ENCODE results near the gene ABCB9. TPM values are rescaled to one million over a fixed set of nuclear protein-coding genes. Genes with fewer than 3 reads are reported as not detected.

Gene ABCB9
- total RNA-seq, 1 experiment from 2014 or later, result 20.9 TPM

DNA sequence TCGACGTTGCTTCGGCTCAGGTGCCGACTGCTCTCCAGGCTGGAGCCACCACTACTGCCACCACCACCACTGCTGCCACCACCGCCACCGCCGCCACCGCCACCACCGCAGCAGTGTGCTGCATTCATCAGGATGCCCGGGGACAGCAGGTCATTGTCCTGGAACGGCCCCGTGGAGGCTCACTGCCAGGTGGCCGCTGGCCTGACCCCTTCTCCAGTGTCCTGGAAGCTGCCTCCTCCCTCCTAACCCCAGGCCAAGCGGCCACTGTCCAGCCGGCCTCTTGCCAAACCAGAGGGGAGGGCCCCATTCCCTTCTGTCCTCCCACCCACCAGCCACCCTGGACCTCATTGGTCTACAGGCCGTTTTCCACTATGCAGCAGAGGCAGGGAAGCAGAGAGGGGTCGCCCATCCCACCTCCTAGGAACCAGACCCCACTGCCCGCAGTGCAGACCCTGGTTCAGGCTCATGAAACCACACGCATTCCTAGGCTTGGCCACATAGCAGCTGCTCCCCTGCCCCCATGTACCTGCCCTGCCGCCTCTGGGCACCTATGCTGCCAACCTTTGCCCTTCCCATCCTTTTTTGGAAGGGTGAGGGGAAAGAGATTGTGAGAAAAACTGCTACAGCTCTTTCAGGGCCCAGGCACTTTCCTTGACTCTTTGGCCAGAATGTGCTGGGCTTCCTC lies 29.4 kb upstream of the ABCB9 start:
- Histone ChIP-seq H3K27me3 (ENCODE audit: low read length) (no peaks in the 10 kb centered on the region), H3K9me2 (replicated peaks; ENCODE audit: low read length) (no peaks in the 10 kb centered on the region), H3K4me3 (ENCODE audit: low read length) (no peak overlapping the region), H3K79me2 (ENCODE audit: low read length) (no peaks in the 10 kb centered on the region), H2AFZ (ENCODE audit: low read length) (no peak overlapping the region), H3K27ac (ENCODE audit: low read length) (no peak overlapping the region), H3K36me3 (ENCODE audit: low read depth, low read length) (no peaks in the 10 kb centered on the region), H3F3A (ENCODE audit: low read length, unreplicated experiment) (no peaks in the 10 kb centered on the region), H3K4me1 (ENCODE audit: insufficient read depth, low read length) (no peaks in the 10 kb centered on the region), H3K9ac (ENCODE audit: low read length) (no peak overlapping the region), H3K9me3 (ENCODE audit: low read length) (no peaks in the 10 kb centered on the region), H4K20me1 (ENCODE audit: low read length) (no peaks in the 10 kb centered on the region), H3K4me2 (ENCODE audit: low read length) (no peak overlapping the region)
- TF ChIP-seq EZH2 (IDR thresholded peaks at IDR 0.05; ENCODE audit: low read length, unreplicated experiment), result no peak
- no peak for TF ChIP-seq EZH2phosphoT487 (IDR thresholded peaks at IDR 0.05; ENCODE audit: borderline replicate concordance, low read length)
- no peak for TF ChIP-seq CTCF (conservative IDR thresholded peaks at IDR 0.05; ENCODE audit: low read depth, low read length)
- CTCF ChIA-PET, result no interaction called here
- ATAC-seq (no peak), DNase-seq (no peak)
- intact Hi-C loops (cut with micrococcal nuclease), result no loop called here
- POLR2A ChIA-PET (ENCODE audit: unreplicated experiment), result no interaction called here
- no TSS peak for BruUV-seq (replicated peaks)

GRCh38 chr12:122994781-122995502 lies 28.7 kb upstream of the ABCB9 start:
- Histone ChIP-seq H3K36me3 (ENCODE audit: low read depth, low read length) (no peaks in the 10 kb centered on the region), H3K4me3 (ENCODE audit: low read length) (no peak overlapping the region), H3F3A (ENCODE audit: low read length, unreplicated experiment) (no peaks in the 10 kb centered on the region), H3K27me3 (ENCODE audit: low read length) (no peaks in the 10 kb centered on the region), H3K9me2 (replicated peaks; ENCODE audit: low read length) (no peaks in the 10 kb centered on the region), H3K9ac (ENCODE audit: low read length) (no peak overlapping the region), H4K20me1 (ENCODE audit: low read length) (no peaks in the 10 kb centered on the region), H3K9me3 (ENCODE audit: low read length) (no peaks in the 10 kb centered on the region), H3K4me2 (ENCODE audit: low read length) (no peak overlapping the region), H3K79me2 (ENCODE audit: low read length) (no peaks in the 10 kb centered on the region), H2AFZ (ENCODE audit: low read length) (no peak overlapping the region), H3K4me1 (ENCODE audit: insufficient read depth, low read length) (no peaks in the 10 kb centered on the region), H3K27ac (ENCODE audit: low read length) (no peak overlapping the region)
- TF ChIP-seq EZH2 (IDR thresholded peaks at IDR 0.05; ENCODE audit: low read length, unreplicated experiment) (no peak), EZH2phosphoT487 (IDR thresholded peaks at IDR 0.05; ENCODE audit: borderline replicate concordance, low read length) (no peak), CTCF (conservative IDR thresholded peaks at IDR 0.05; ENCODE audit: low read depth, low read length) (no peak)
- no peak for DNase-seq
- no peak for ATAC-seq
- no TSS peak for BruUV-seq (replicated peaks)
- ChIA-PET CTCF (no interaction called here), POLR2A (ENCODE audit: unreplicated experiment) (no interaction called here)
- intact Hi-C loops (cut with micrococcal nuclease), result no loop called here

- no peaks in the 10 kb centered on the region for H3K79me2 ChIP-seq (ENCODE audit: low read length)
- no peak overlapping the region for H3K4me3 ChIP-seq (ENCODE audit: low read length)
- no peak for DNase-seq
- H3K27ac ChIP-seq (ENCODE audit: low read length), result no peak overlapping the region
- no peaks in the 10 kb centered on the region for H3K9me2 ChIP-seq (replicated peaks; ENCODE audit: low read length)
- H3K36me3 ChIP-seq (ENCODE audit: low read depth, low read length), result no peaks in the 10 kb centered on the region
- no peaks in the 10 kb centered on the region for H4K20me1 ChIP-seq (ENCODE audit: low read length)
- no peak overlapping the region for H2AFZ ChIP-seq (ENCODE audit: low read length)
- BruUV-seq (replicated peaks), result no TSS peak
- H3K4me2 ChIP-seq (ENCODE audit: low read length), result no peak overlapping the region
- POLR2A ChIA-PET (ENCODE audit: unreplicated experiment), result no interaction called here
- no peak for TF ChIP-seq EZH2 (IDR thresholded peaks at IDR 0.05; ENCODE audit: low read length, unreplicated experiment)
- TF ChIP-seq EZH2phosphoT487 (IDR thresholded peaks at IDR 0.05; ENCODE audit: borderline replicate concordance, low read length), result no peak
- CTCF ChIA-PET, result no interaction called here
- no peak overlapping the region for H3K9ac ChIP-seq (ENCODE audit: low read length)
- ATAC-seq, result no peak
- no peaks in the 10 kb centered on the region for H3F3A ChIP-seq (ENCODE audit: low read length, unreplicated experiment)
- no peaks in the 10 kb centered on the region for H3K27me3 ChIP-seq (ENCODE audit: low read length)
- no peaks in the 10 kb centered on the region for H3K4me1 ChIP-seq (ENCODE audit: insufficient read depth, low read length)
- intact Hi-C loops (cut with micrococcal nuclease), result no loop called here
- no peaks in the 10 kb centered on the region for H3K9me3 ChIP-seq (ENCODE audit: low read length)
Measured at GRCh38 chr12:122994140-122994675, 27.9 kb upstream of the ABCB9 start.
